Fibroblast of lung (primary cell): ENCODE data around the gene DDI2.

Experiments used
- CTCF ChIP-seq, 2 donors: IDR thresholded peaks in 1 of 2; conservative IDR thresholded peaks in 1 of 2; 1 replicate in 1 of 2; 2 replicates in 1 of 2; pipeline ENCODE4 v1.5.1; 2011 to 2012; ENCODE audit warnings: low read length in 2 of 2, control low read depth in 1 of 2, inconsistent platforms in 1 of 2, low read depth in 1 of 2, mild to moderate bottlenecking in 1 of 2
- EZH2 ChIP-seq: IDR thresholded peaks from 2 replicates; pipeline ENCODE4 v1.5.1; 2012; ENCODE audit warnings: low read length, control low read depth, mild to moderate bottlenecking; ENCODE audit errors: missing control alignments

DNA sequence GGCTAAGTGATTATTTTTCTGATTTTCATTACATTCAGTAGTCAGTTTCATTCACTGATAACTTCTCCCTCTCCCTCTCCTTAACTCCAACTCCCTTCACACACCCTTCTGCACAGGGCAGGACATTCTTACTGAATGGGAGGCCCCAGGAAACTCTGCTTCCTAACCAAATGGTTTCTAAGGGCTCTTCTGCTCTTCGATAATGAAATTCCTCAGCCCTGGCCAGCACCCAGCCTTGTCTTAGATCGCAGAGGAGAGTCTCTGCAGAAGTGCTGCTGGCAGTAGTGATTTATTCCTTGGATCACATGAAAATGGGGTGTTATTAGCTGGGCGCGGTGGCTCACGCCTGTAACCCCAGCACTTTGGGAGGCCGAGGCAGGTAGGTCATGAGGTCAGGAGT is 83.2 kb downstream of the DDI2 start:
- TF ChIP-seq CTCF (conservative IDR thresholded peaks at IDR 0.05 in 1 of 2, IDR thresholded peaks at IDR 0.05 in 1 of 2; ENCODE audit: low read depth in 1 of 2, low read length in 2 of 2) (no peak), EZH2 (no peak)
